GM12873 (cell line): ENCODE data around the gene GLI3.

Source experiments
- TF ChIP-seq, protein P1 (sequence below): IDR thresholded peaks from 2 replicates; pipeline ENCODE4 v1.5.1; 2012; ENCODE audit warnings: low read depth, mild to moderate bottlenecking, moderate library complexity, low read length, control low read depth; ENCODE audit not compliant: insufficient read depth; ENCODE audit errors: missing control alignments

GLI3 gene

GRCh38 chr7:42227936-42228591 lies 8.9 kb downstream of the GLI3 start:
- TF ChIP-seq, protein P1, sequence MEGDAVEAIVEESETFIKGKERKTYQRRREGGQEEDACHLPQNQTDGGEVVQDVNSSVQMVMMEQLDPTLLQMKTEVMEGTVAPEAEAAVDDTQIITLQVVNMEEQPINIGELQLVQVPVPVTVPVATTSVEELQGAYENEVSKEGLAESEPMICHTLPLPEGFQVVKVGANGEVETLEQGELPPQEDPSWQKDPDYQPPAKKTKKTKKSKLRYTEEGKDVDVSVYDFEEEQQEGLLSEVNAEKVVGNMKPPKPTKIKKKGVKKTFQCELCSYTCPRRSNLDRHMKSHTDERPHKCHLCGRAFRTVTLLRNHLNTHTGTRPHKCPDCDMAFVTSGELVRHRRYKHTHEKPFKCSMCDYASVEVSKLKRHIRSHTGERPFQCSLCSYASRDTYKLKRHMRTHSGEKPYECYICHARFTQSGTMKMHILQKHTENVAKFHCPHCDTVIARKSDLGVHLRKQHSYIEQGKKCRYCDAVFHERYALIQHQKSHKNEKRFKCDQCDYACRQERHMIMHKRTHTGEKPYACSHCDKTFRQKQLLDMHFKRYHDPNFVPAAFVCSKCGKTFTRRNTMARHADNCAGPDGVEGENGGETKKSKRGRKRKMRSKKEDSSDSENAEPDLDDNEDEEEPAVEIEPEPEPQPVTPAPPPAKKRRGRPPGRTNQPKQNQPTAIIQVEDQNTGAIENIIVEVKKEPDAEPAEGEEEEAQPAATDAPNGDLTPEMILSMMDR: no peak

- TF ChIP-seq, protein P1: no peak
Measured at GRCh38 chr7:42227541-42227935, 9.5 kb downstream of the GLI3 start.

DNA sequence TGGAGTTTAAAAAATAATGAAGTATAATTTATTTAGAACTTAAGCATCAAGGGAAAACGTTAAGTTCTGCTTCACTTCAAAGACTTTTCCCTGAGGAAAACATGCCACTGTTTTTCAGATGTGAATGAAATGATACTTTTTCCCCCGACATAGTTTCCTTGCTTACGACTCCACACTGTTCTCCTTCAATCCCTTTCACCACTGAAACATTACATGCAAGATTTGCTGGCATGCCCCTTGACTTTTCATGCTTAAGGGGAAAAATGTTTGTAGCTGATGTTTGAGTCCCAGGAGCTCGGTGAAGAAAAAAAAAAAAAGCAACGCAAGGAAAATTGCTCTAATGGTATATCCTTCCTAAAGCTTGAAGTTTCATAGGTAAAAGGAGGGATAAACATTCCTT lies 10.0 kb downstream of the GLI3 start:
- TF ChIP-seq, protein P1: no peak

DNA sequence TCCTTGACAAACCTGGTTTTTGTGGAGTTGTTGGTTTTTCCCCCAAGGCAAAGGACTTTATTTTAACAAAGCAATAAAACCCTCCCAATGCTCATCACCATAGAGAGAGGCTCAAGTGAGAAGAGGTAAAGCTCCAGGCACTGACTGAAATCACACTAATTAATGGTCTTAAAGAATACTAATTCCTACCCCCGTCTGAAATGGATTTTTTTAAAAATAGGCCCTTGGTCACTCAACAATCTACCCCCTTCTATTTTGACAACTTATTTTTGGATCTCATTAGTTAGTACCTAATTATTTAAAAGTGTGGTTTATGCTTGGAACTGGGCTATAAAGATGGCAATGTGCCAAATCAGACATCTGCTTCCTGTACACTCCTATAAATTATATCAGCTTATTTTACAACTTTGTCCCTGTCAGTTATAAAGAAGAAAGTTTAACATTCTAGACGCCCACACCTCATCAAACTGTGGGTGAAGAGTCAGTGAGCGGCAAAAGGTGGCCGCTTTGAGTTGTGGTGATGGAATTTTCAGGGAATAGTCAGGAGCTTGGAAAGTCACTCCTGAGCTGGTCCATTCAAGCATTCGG lies 10.6 kb downstream of the GLI3 start:
- TF ChIP-seq, protein P1: no peak

- TF ChIP-seq, protein P1: no peak
Measured at GRCh38 chr7:42224391-42225003, 12.5 kb downstream of the GLI3 start.

DNA sequence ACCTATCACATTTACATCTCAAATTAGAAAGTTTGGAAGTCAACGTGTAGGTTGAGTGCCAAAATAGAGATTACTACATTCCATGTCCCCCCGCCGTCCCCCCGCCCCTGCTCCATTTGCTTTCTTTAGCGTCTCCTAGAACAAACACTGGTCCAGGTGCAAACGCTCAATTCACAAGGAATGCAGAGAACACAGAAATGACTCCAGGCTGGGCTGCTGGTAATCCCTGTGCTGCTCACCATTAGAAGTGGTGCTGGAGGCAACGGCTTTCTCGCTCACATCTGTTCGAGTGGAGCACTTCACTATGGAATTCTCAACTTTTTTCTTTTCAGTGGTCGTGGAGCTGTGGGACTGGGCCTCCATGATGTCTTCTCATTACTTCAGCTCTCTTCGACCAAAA lies 14.1 kb downstream of the GLI3 start:
- TF ChIP-seq, protein P1: no peak

DNA sequence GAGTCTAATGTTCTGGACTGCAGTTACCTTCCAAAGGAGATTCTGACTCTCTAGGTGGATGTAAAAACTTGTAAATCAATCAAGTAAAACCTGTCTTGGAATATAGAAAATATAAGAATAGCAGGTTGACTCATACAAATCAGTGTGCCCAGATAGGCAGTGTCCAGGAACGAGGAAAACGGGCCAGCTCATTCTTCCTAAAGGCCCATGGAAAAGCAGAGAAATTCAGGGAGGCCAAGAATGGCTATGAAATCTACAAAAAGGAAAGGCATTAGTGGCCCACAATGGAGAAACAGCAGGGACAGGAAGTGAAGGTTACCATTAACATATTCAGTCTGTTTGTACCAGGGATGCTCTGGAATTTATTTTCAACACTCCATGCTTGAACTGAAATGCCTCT lies 14.9 kb downstream of the GLI3 start:
- TF ChIP-seq, protein P1: no peak
